Measurements from ENCODE around the gene CASKIN1. TPM values are rescaled to one million over a fixed set of nuclear protein-coding genes. Genes with fewer than 3 reads are reported as not detected.

The CASKIN1 gene
- total and polyA plus RNA-seq, 2 of the 8 experiments (the other 6 are each of a cell fraction or from before 2014, with no cell fraction given), result 1.2 to 6.4 TPM

DNA sequence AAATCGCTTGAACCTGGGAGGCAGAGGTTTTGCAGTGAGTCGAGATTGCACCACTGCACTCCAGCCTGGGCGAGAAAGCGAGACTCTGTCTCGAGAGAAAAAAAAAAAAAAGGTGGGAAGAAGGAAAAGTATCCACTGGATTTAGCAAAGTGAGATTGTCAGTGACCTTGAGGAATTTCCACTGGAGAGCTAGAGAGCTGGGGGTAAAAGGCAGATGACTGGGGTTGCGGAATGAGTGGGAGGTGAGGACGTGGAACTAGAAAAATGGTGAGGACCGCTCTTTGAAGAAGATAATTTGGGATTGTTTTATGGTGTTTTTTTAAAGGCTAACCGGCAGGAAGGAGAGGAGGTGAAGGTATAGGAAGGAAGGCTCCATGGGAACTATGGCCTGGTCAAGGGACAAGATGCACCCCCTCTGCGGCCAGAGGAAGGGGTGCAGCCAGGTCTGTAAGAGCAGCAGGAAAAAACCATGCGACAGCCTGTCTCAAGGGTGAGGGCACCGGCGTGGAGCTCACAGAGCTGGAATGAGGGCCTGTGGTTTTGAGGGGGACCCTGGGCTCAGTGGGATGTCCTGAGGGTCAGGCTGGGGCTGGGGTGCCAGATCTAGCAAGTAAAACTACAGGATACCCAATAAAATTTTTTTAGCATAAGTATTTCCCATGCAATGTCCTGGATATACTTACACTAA, 8.2 kb upstream of the CASKIN1 start:
- Histone ChIP-seq H2BK5ac (ENCODE audit: low read depth, low read length) (no peak overlapping the region; the same call in none of the 2 replicates), H2AK5ac (ENCODE audit: low read depth, low read length) (no peak overlapping the region), H3K23ac (ENCODE audit: insufficient read length) (no peak overlapping the region), H3K36me3 (ENCODE audit: control insufficient read depth in 2 of 4, insufficient read depth in 4 of 4, low read length in 3 of 4) (peaks cover 4 to 28% (median 12%) of the 10 kb centered on the region in 4 experiments; a peak in 6 of 8 replicates), H3K79me1 (ENCODE audit: low read depth, low read length) (peaks cover 6% of the 10 kb centered on the region), H4K91ac (replicated peaks; ENCODE audit: insufficient read length, low read length) (no peak overlapping the region), H4K20me1 (replicated peaks in 1 of 2; ENCODE audit: control insufficient read depth in 1 of 2, insufficient read depth in 2 of 2, low read length in 2 of 2) (peaks cover 0 to 5% of the 10 kb centered on the region in 2 experiments), H2BK120ac (replicated peaks; ENCODE audit: low read depth, low read length) (no peak overlapping the region), H4K8ac (ENCODE audit: extremely low read depth, insufficient read depth, low read length) (peak overlapping the region; percentile 84), H3K4me2 (ENCODE audit: insufficient read depth in 1 of 2, low read depth in 2 of 2, low read length in 2 of 2) (peak overlapping the region; percentile 87 to 91), H3K27ac (ENCODE audit: low read depth, low read length) (no peak overlapping the region), H3K14ac (ENCODE audit: insufficient read length) (no peak overlapping the region), H3K4me3 (ENCODE audit: extremely low read depth in 1 of 4, insufficient read depth in 2 of 4, low read depth in 3 of 4, low read length in 4 of 4) (peak overlapping the region; percentile 78 to 97 (median 92)), H3K18ac (ENCODE audit: extremely low read depth, low read length) (no peak overlapping the region), H2BK15ac (ENCODE audit: low read length) (no peak overlapping the region), H2AFZ (ENCODE audit: low read length) (no peak overlapping the region), H4K5ac (ENCODE audit: insufficient read length, low read depth, low read length) (no peak overlapping the region), H2BK20ac (ENCODE audit: low read length) (no peak overlapping the region), H2BK12ac (ENCODE audit: low read depth, low read length) (no peak overlapping the region), H3K4me1 (replicated peaks in 1 of 4; ENCODE audit: control insufficient read depth in 3 of 4, insufficient read depth in 4 of 4, low read length in 3 of 4) (peaks cover 0 to 10% (median 7%) of the 10 kb centered on the region in 4 experiments; a peak in 6 of 7 replicates), H3K9me3 (ENCODE audit: insufficient read depth in 2 of 2, low read depth in 1 of 2, low read length in 1 of 2) (no peaks in the 10 kb centered on the region), H3K27me3 (replicated peaks in 1 of 4; ENCODE audit: control insufficient read depth in 3 of 4, extremely low read depth in 1 of 4, insufficient read depth in 3 of 4, low read length in 3 of 4) (peaks cover 0 to 2% (median 0%) of the 10 kb centered on the region in 4 experiments; a peak in 3 of 7 replicates), H3K23me2 (ENCODE audit: low read depth, low read length) (peaks cover 11% of the 10 kb centered on the region; the same call in 1 of the 2 replicates), H3K4ac (replicated peaks; ENCODE audit: insufficient read length, low read depth, low read length) (no peak overlapping the region), H3K56ac (replicated peaks; ENCODE audit: insufficient read length, low read depth, low read length) (no peak overlapping the region), H3K9ac (replicated peaks in 1 of 4; ENCODE audit: extremely low read depth in 1 of 4, low read depth in 3 of 4, low read length in 3 of 4) (no peak overlapping the region), H3K79me2 (ENCODE audit: control insufficient read depth in 1 of 2, insufficient read depth in 2 of 2, low read length in 2 of 2) (peaks cover 0 to 7% of the 10 kb centered on the region in 2 experiments; a peak in 1 of 4 replicates)
- ChIA-PET POLR2A (ENCODE audit: partially characterized antibody) (interaction anchor here (0.6 to 15.1 kb wide), 12 partner anchors 8 to 297 kb away, joined by 3 to 156 read pairs (median 4); partner anchors contain the start of genes CASKIN1, DNASE1L2, E4F1 and ECI1), CTCF (ENCODE audit: partially characterized antibody) (interaction anchor here (0.8 to 2.7 kb wide), 3 partner anchors 10 to 49 kb away, joined by 3 to 23 read pairs (median 3); no protein-coding TSS in a partner anchor)
- no peak for FAIRE-seq
- no peak for DNase-seq (ENCODE audit: low read depth in 1 of 2, low spot score in 2 of 2)
- 84 to 100% methylated on average over 3 to 10 of the region's 13 CpGs for WGBS, 2 experiments (ENCODE audit: extremely low coverage in 1 of 2, insufficient coverage in 1 of 2, insufficient read length in 1 of 2, insufficient replicate concordance in 2 of 2, low coverage in 1 of 2, low lambda C conversion rate in 2 of 2, missing lambda C conversion rate in 1 of 2)
- no peak for TF ChIP-seq POU5F1 (IDR thresholded peaks at IDR 0.05; ENCODE audit: low read depth, low read length)
- TF ChIP-seq POLR2AphosphoS5 (IDR thresholded peaks at IDR 0.05; ENCODE audit: low read depth, low read length), result no peak
- no peak for TF ChIP-seq RNF2 (IDR thresholded peaks at IDR 0.05; ENCODE audit: borderline replicate concordance, low read depth, low read length, missing control alignments, poor library complexity, severe bottlenecking)
- TF ChIP-seq KDM4A (IDR thresholded peaks at IDR 0.05; ENCODE audit: low read depth, low read length, severe bottlenecking), result no peak

Measured in H1 (cell line).